Neural cell (in vitro differentiated cells): Measurements from ENCODE around the gene YWHAQ. TPM values are rescaled to one million over a fixed set of nuclear protein-coding genes. Genes with fewer than 3 reads are reported as not detected.

Experiments used
- H2AFZ ChIP-seq: fragments of 200-600, 300-800 bp; sonication (generic), shearing (Covaris generic); 2 replicates; pipeline ENCODE4 v1.6.0; 2014; ENCODE audit warnings: low read depth, mild to moderate bottlenecking, antibody characterized with exemption, low read length, moderate library complexity
- H3F3A ChIP-seq: fragments of 200-600 bp; shearing (Covaris generic); 2 replicates; pipeline ENCODE4 v1.6.1; 2016; ENCODE audit warnings: mild to moderate bottlenecking, moderate library complexity, mixed read lengths, antibody characterized with exemption, low read length; ENCODE audit not compliant: insufficient read depth, poor library complexity, severe bottlenecking
- H3K27ac ChIP-seq: fragments of 200-600, 300-800 bp; sonication (generic), shearing (Covaris generic); 2 replicates; pipeline ENCODE4 v1.5.1; 2014; ENCODE audit warnings: mild to moderate bottlenecking, low read length, moderate library complexity
- H3K27me3 ChIP-seq: fragments of 300-800, 200-600 bp; sonication (generic), shearing (Covaris generic); 2 replicates; pipeline ENCODE4 v1.6.0; 2014; ENCODE audit warnings: mild to moderate bottlenecking, low read depth, low read length, moderate library complexity; ENCODE audit not compliant: insufficient read depth
- H3K36me3 ChIP-seq: fragments of 300-800, 200-600 bp; sonication (generic), shearing (Covaris generic); 2 replicates; pipeline ENCODE4 v1.5.1; 2014; ENCODE audit warnings: mild to moderate bottlenecking, antibody characterized with exemption, low read length, moderate library complexity; ENCODE audit not compliant: insufficient read depth
- H3K4me2 ChIP-seq: fragments of 300-800, 200-600 bp; sonication (generic), shearing (Covaris generic); 2 replicates; pipeline ENCODE4 v1.6.0; 2014; ENCODE audit warnings: mild to moderate bottlenecking, low read length
- H3K4me3 ChIP-seq: fragments of 300-800, 200-600 bp; sonication (generic), shearing (Covaris generic); 2 replicates; pipeline ENCODE4 v1.5.1; 2014; ENCODE audit warnings: mild to moderate bottlenecking, low read length, moderate library complexity
- H3K79me2 ChIP-seq: fragments of 200-600 bp; shearing (Covaris generic); replicated peaks from 2 replicates; pipeline ENCODE4 v1.6.0; 2014; ENCODE audit warnings: mild to moderate bottlenecking, low read length, moderate library complexity; ENCODE audit not compliant: insufficient read depth
- H3K9ac ChIP-seq: fragments of 300-800, 200-600 bp; sonication (generic), shearing (Covaris generic); 2 replicates; pipeline ENCODE4 v1.6.1; 2016; ENCODE audit warnings: mild to moderate bottlenecking, low read length, mixed read lengths
- H3K9me2 ChIP-seq: fragments of 200-600 bp; shearing (Covaris generic); 2 replicates; pipeline ENCODE4 v1.6.1; 2016; ENCODE audit warnings: mild to moderate bottlenecking, low read length, mixed read lengths; ENCODE audit not compliant: insufficient read depth
- H3K9me3 ChIP-seq: fragments of 200-600, 300-800 bp; sonication (generic), shearing (Covaris generic); 2 replicates; pipeline ENCODE4 v1.6.1; 2016; ENCODE audit warnings: mild to moderate bottlenecking, mixed run types, low read length, moderate library complexity, mixed read lengths
- H4K20me1 ChIP-seq: fragments of 200-600 bp; shearing (Covaris generic); 2 replicates; pipeline ENCODE4 v1.6.1; 2016; ENCODE audit warnings: mild to moderate bottlenecking, mixed run types; ENCODE audit not compliant: insufficient read depth
- CTCF ChIP-seq: fragments of 450-650 bp; IDR thresholded peaks from 2 replicates; pipeline ENCODE4 v1.5.1; 2014; ENCODE audit warnings: antibody characterized with exemption, mild to moderate bottlenecking, moderate library complexity; ENCODE audit not compliant: poor library complexity, severe bottlenecking
- EP300 ChIP-seq: fragments of 450-650 bp; conservative IDR thresholded peaks from 2 replicates; pipeline ENCODE4 v1.6.1; 2014; ENCODE audit warnings: antibody characterized with exemption, mild to moderate bottlenecking, moderate library complexity; ENCODE audit not compliant: poor library complexity, severe bottlenecking
- EZH2 ChIP-seq: fragments of 200-600, 300-800 bp; shearing (Covaris generic), sonication (generic); IDR thresholded peaks from 2 replicates; pipeline ENCODE4 v1.6.1; 2014; ENCODE audit warnings: antibody characterized with exemption, low read length, borderline replicate concordance, mild to moderate bottlenecking; ENCODE audit not compliant: insufficient read depth, poor library complexity, severe bottlenecking
- MXI1 ChIP-seq: fragments of 450-650 bp; conservative IDR thresholded peaks from 2 replicates; pipeline ENCODE4 v1.6.1; 2014; ENCODE audit warnings: antibody characterized with exemption, mild to moderate bottlenecking; ENCODE audit not compliant: poor library complexity, severe bottlenecking
- POLR2AphosphoS5 ChIP-seq: IDR thresholded peaks from 2 replicates; pipeline ENCODE4 v1.6.1; 2012
- RAD21 ChIP-seq: fragments of 450-650 bp; conservative IDR thresholded peaks from 2 replicates; pipeline ENCODE4 v1.6.1; 2014; ENCODE audit warnings: antibody characterized with exemption, mild to moderate bottlenecking, moderate library complexity
- SMC3 ChIP-seq: fragments of 450-650 bp; conservative IDR thresholded peaks from 2 replicates; pipeline ENCODE4 v1.6.1; 2014; ENCODE audit warnings: antibody characterized with exemption, mild to moderate bottlenecking, moderate library complexity; ENCODE audit not compliant: poor library complexity
- TAF1 ChIP-seq: IDR thresholded peaks from 2 replicates; pipeline ENCODE4 v1.6.1; 2012; ENCODE audit warnings: low read depth
- polyA plus RNA-seq: library from polyadenylated mRNA; depleted of rRNA; stranded (reverse); fragments of >200 nt; gene quantifications from 2 replicates; pipeline ENCODE4 v1.2.3, GENCODE V29; 2014
- TF ChIP-seq, protein P1 (sequence below): IDR thresholded peaks from 2 replicates; pipeline ENCODE4 v1.6.1; 2012; ENCODE audit warnings: borderline replicate concordance

The YWHAQ gene
- polyA plus RNA-seq, 1 donor from 2014 or later: 1,446 TPM

DNA sequence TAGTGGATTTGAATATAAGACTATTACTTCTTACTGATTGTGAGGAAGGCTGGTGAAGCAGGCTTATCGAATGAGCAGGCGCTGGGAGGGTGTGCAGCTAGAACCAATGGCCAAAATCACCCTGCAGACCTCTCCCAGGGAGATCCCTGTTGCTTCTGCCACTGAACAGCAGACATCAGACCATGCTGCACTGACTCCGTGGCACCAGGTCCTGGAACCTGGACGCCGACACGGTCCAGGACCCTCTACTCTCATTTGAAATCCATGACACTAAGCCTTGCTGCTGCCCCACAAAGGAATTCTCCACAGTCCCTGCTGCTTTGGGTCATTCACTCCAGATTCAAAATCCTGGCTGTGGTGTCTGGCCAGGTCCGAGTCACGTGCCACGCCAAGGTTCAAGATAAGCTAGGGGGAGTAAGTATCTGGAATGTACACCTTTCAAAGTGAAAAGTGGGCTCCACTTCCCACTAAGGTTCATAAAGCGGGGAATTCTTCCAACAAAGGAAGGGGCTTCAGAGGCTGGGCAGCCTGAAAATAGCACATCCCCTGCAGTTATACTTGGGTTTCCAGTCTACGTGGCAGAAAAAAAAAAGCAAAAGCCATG is 9.0 kb upstream of the YWHAQ start:
- H3K9ac ChIP-seq: no peak overlapping the region
- H3K27me3 ChIP-seq: no peaks in the 10 kb centered on the region
- H3K4me3 ChIP-seq: no peak overlapping the region
- no peaks in the 10 kb centered on the region for H3F3A ChIP-seq
- no peak overlapping the region for H2AFZ ChIP-seq
- no peaks in the 10 kb centered on the region for H3K9me3 ChIP-seq
- H3K36me3 ChIP-seq: no peaks in the 10 kb centered on the region
- H3K4me2 ChIP-seq: no peak overlapping the region
- TF ChIP-seq CTCF (no peak), POLR2AphosphoS5 (no peak), RAD21 (no peak), EZH2 (no peak), EP300 (no peak), SMC3 (no peak), TAF1 (no peak), MXI1 (no peak)
- H4K20me1 ChIP-seq: no peaks in the 10 kb centered on the region
- H3K27ac ChIP-seq: no peak overlapping the region
- no peaks in the 10 kb centered on the region for H3K9me2 ChIP-seq
- no peaks in the 10 kb centered on the region for H3K79me2 ChIP-seq

DNA sequence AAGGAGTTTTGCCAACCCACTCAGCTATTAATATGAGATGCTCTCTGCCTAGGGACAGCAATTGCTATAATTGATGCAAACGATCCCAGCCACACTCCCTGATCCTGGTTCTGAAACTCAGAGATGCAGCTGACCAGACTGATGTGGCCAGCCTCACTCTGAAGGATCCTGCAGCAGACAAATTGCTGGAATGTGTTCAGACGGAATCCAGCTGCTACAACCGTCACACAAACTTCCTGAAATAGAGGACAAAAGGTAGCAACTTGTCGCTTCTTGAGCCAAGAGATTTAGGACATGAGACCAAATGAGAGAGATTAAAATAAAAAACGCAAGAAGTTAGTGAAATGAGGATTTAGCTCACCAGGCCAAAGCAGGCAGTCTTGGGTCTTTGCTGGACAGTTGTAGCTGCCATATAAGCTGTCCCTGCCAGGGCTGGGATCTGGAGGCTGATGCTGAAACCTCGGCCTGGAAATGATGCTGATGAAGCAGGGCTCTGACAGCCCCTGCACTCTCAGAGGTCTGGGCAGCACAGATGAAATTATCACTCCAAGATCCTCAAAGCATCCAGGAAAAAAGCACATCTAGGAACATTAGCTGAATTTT is 8.3 kb upstream of the YWHAQ start:
- no peaks in the 10 kb centered on the region for H3F3A ChIP-seq
- H4K20me1 ChIP-seq: no peaks in the 10 kb centered on the region
- no peak overlapping the region for H3K4me2 ChIP-seq
- H3K27ac ChIP-seq: no peak overlapping the region
- no peaks in the 10 kb centered on the region for H3K9me3 ChIP-seq
- H3K79me2 ChIP-seq: no peaks in the 10 kb centered on the region
- H3K9ac ChIP-seq: no peak overlapping the region
- no peaks in the 10 kb centered on the region for H3K27me3 ChIP-seq
- H3K9me2 ChIP-seq: no peaks in the 10 kb centered on the region
- no peak overlapping the region for H3K4me3 ChIP-seq
- no peak overlapping the region for H2AFZ ChIP-seq
- H3K36me3 ChIP-seq: no peaks in the 10 kb centered on the region
- TF ChIP-seq TAF1 (no peak), EP300 (no peak), SMC3 (no peak), CTCF (no peak), RAD21 (no peak), MXI1 (no peak), POLR2AphosphoS5 (no peak), EZH2 (no peak)
- TF ChIP-seq, protein P1, sequence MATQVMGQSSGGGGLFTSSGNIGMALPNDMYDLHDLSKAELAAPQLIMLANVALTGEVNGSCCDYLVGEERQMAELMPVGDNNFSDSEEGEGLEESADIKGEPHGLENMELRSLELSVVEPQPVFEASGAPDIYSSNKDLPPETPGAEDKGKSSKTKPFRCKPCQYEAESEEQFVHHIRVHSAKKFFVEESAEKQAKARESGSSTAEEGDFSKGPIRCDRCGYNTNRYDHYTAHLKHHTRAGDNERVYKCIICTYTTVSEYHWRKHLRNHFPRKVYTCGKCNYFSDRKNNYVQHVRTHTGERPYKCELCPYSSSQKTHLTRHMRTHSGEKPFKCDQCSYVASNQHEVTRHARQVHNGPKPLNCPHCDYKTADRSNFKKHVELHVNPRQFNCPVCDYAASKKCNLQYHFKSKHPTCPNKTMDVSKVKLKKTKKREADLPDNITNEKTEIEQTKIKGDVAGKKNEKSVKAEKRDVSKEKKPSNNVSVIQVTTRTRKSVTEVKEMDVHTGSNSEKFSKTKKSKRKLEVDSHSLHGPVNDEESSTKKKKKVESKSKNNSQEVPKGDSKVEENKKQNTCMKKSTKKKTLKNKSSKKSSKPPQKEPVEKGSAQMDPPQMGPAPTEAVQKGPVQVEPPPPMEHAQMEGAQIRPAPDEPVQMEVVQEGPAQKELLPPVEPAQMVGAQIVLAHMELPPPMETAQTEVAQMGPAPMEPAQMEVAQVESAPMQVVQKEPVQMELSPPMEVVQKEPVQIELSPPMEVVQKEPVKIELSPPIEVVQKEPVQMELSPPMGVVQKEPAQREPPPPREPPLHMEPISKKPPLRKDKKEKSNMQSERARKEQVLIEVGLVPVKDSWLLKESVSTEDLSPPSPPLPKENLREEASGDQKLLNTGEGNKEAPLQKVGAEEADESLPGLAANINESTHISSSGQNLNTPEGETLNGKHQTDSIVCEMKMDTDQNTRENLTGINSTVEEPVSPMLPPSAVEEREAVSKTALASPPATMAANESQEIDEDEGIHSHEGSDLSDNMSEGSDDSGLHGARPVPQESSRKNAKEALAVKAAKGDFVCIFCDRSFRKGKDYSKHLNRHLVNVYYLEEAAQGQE: no peak
